GM12878 (cell line): ENCODE data around the gene ZNF641. TPM values are rescaled to one million over a fixed set of nuclear protein-coding genes. Genes with fewer than 3 reads are reported as not detected.
A peak's percentile ranks its signal among the peaks of the same experiment; 100 is the strongest.

Experiments
- ATAC-seq: fragments of 200-7000 bp; cut with Tn5 transposase; 3 replicates; pipeline ENCODE4 v1.9.1; 2020; ENCODE audit warnings: mild to moderate bottlenecking, moderate library complexity
- BruUV-seq: library from RNA; stranded (reverse); fragments of 400-500 nt; replicated peaks from 2 replicates; lab custom pipeline; 2021; lab: Mats Ljungman, UMichigan
- CTCF ChIA-PET: fragments of 300-600 bp; sonication (Branson Sonifier 250); formaldehyde crosslinking; extraction: SDS; loops from one replicate; lab custom pipeline; 2021; ENCODE audit warnings: inconsistent platforms; lab: Yijun Ruan, JAX
- POLR2A ChIA-PET: fragments of 350-600 bp; formaldehyde crosslinking; extraction: SDS; loops from one replicate; lab custom pipeline; 2021; ENCODE audit warnings: inconsistent platforms; lab: Charles Lee
- RAD21 ChIA-PET: fragments of 300-600 bp; sonication (Branson Sonifier 250); formaldehyde crosslinking; loops from one replicate; lab custom pipeline; 2023; ENCODE audit warnings: antibody characterized with exemption; ENCODE audit not compliant: unreplicated experiment; lab: Charles Lee
- SMC1A ChIA-PET: fragments of 300-600 bp; sonication (Branson Sonifier 250); formaldehyde crosslinking; loops from one replicate; lab custom pipeline; 2023; ENCODE audit not compliant: unreplicated experiment, uncharacterized antibody; lab: Charles Lee
- DNase-seq: peaks from one replicate; pipeline ENCODE4 v3.0.0-alpha.2; 2011; ENCODE audit warnings: low read depth, low spot score
- FAIRE-seq: peaks from 3 replicates; lab custom pipeline; 2011; peaks lifted over from hg19 to GRCh38; lab: Jason Lieb, UNC
- H2AFZ ChIP-seq: 2 replicates; pipeline ENCODE4 v1.6.0; 2011; ENCODE audit warnings: low read depth, low read length, control low read depth; ENCODE audit not compliant: control insufficient read depth
- H3K27ac ChIP-seq: 2 replicates; pipeline ENCODE4 v1.5.1; 2011; ENCODE audit warnings: control low read depth; ENCODE audit not compliant: control insufficient read depth, insufficient read depth
- H3K27me3 ChIP-seq, 2 experiments: replicated peaks in 1 of 2; 2 replicates each; pipeline versions ENCODE4 v1.6.0 to v1.6.1; 2011; ENCODE audit warnings: low read length in 1 of 2; ENCODE audit not compliant: control insufficient read depth in 2 of 2, insufficient read depth in 2 of 2
- H3K36me3 ChIP-seq, 2 experiments: 2 replicates each; pipeline ENCODE4 v1.5.1; 2011; ENCODE audit warnings: low read length in 1 of 2; ENCODE audit not compliant: control insufficient read depth in 2 of 2, insufficient read depth in 2 of 2
- H3K4me1 ChIP-seq: 2 replicates; pipeline ENCODE4 v1.6.1; 2011; ENCODE audit warnings: mild to moderate bottlenecking, low read length, moderate library complexity, mixed read lengths; ENCODE audit not compliant: control insufficient read depth, insufficient read depth
- H3K4me2 ChIP-seq: 2 replicates; pipeline ENCODE4 v1.6.0; 2011; ENCODE audit warnings: control low read depth; ENCODE audit not compliant: control insufficient read depth, insufficient read depth
- H3K4me3 ChIP-seq: fragments of 200-600 bp; sonication (generic); 2 replicates; pipeline ENCODE4 v1.5.1; 2016
- H3K79me2 ChIP-seq: 2 replicates; pipeline ENCODE4 v1.6.0; 2011; ENCODE audit warnings: low read length; ENCODE audit not compliant: control insufficient read depth, insufficient read depth
- H3K9ac ChIP-seq: 2 replicates; pipeline ENCODE4 v1.8.0; 2011; ENCODE audit warnings: low read length, control low read depth, mixed read lengths; ENCODE audit not compliant: control insufficient read depth, insufficient read depth
- H3K9me3 ChIP-seq: replicated peaks from 3 replicates; pipeline ENCODE4 v1.5.1; 2011; ENCODE audit warnings: mild to moderate bottlenecking, low read length; ENCODE audit not compliant: control insufficient read depth, insufficient read depth
- H4K20me1 ChIP-seq: 2 replicates; pipeline ENCODE4 v1.6.0; 2011; ENCODE audit not compliant: control insufficient read depth, insufficient read depth
- KDM1A ChIP-seq: fragments of 200-600 bp; sonication (generic); IDR thresholded peaks from 2 replicates; pipeline ENCODE4 v1.6.1; 2016; ENCODE audit warnings: borderline replicate concordance
- RAD21 ChIP-seq: IDR thresholded peaks from 2 replicates; pipeline ENCODE4 v1.6.1; 2011; ENCODE audit warnings: mild to moderate bottlenecking, low read depth, low read length, moderate library complexity; ENCODE audit not compliant: insufficient read depth
- SUPT20H ChIP-seq: IDR thresholded peaks from 2 replicates; pipeline ENCODE4 v1.6.1; 2011; ENCODE audit warnings: low read depth, mild to moderate bottlenecking, low read length, moderate library complexity, borderline replicate concordance; ENCODE audit not compliant: control insufficient read depth
- in situ Hi-C: fragments of 300-500 bp; cut with MboI; formaldehyde crosslinking; loops from 9 replicates; pipeline ENCODE4 v1.14.3; 2018; ENCODE audit warnings: mixed read lengths
- intact Hi-C: fragments of 100-400 bp; cut with micrococcal nuclease; formaldehyde crosslinking; loops from one replicate; pipeline ENCODE4 v1.14.2; 2022; ENCODE audit not compliant: unreplicated experiment
- polyA plus RNA-seq, 11 experiments: library from polyadenylated mRNA; depleted of rRNA in 4 of 11; unstranded in 6 of 11; stranded (reverse) in 5 of 11; fragments of >200 nt; fragmentation: Nextera tagmentation in 4 of 11; fragmentation: Illumina TruSeq in 1 of 11; extraction: Ambion mirVana in 4 of 11; extraction: Trizol in 1 of 11; gene quantifications; 1 replicate in 1 of 11; 2 replicates in 10 of 11; pipeline versions ENCODE4 v1.2.1 to v1.2.3, GENCODE V29; 2011 to 2016; ENCODE audit warnings: inconsistent platforms in 2 of 11, missing spikeins in 2 of 11, low read depth in 1 of 11
- total RNA-seq, 4 experiments: library from RNA; depleted of rRNA in 3 of 4; stranded (reverse); fragments of >200 nt in 3 of 4; fragmentation: Illumina TruSeq in 1 of 4; extraction: Trizol in 1 of 4; gene quantifications; 2 replicates each; pipeline versions ENCODE4 v1.2.1 to v1.2.3, GENCODE V29; 2013 to 2021
- TF ChIP-seq, protein P1 (sequence below), 3 experiments: IDR thresholded peaks in 2 of 3; conservative IDR thresholded peaks in 1 of 3; 2 replicates each; pipeline ENCODE4 v1.5.1; 2011; ENCODE audit warnings: low read depth in 3 of 3, low read length in 3 of 3, mild to moderate bottlenecking in 3 of 3, control low read depth in 2 of 3, moderate library complexity in 2 of 3, inconsistent platforms in 1 of 3, mixed read lengths in 1 of 3; ENCODE audit not compliant: control insufficient read depth in 2 of 3, insufficient read depth in 1 of 3; ENCODE audit errors: extremely low read depth in 1 of 3

The ZNF641 gene
- total and polyA plus RNA-seq, 10 of the 15 experiments (the other 5 are each of a cell fraction or from before 2014, with no cell fraction given), result 1.1 to 10.3 (median 6.3) TPM

DNA sequence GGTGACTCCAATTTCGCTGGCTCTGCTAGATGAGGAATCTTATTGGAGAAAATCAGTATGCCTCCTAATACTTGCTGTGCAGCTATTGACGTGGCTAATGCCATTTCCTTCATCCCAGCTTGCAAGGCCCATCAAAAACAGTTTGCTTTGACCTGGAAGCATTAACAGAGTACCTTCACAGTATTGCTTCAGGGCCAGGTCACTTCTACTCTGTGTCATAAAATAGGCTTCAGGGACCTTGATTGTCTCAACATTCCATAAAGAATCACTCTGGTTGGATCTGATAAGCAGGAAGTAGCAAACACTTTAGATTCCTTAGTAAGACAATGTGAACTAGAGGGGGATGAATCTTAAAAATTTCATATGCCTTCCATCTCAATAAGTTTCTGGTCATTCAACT, 26.9 kb upstream of the ZNF641 start (continued):
- TF ChIP-seq SUPT20H, result no peak

DNA sequence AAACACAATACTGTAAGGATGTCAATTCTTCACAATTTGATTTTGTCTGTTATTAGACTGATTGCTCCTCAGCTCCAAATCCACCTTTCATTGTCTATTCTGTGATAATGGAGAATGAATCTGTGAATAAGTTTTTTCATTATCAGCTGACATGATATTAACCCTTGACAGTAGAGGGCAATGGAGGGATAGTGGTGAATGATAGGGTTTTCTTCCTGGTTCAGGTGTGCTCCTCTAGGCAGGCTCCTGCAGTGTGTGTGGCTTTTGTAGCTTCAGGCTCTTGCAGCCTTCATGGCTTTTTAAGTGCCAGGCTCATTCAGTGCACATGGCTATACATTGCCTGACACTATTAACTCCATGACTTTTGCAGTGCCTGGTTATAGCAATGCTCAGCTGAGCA, 23.4 kb upstream of the ZNF641 start:
- no peak overlapping the region for H3K9ac ChIP-seq
- TF ChIP-seq, protein P1, sequence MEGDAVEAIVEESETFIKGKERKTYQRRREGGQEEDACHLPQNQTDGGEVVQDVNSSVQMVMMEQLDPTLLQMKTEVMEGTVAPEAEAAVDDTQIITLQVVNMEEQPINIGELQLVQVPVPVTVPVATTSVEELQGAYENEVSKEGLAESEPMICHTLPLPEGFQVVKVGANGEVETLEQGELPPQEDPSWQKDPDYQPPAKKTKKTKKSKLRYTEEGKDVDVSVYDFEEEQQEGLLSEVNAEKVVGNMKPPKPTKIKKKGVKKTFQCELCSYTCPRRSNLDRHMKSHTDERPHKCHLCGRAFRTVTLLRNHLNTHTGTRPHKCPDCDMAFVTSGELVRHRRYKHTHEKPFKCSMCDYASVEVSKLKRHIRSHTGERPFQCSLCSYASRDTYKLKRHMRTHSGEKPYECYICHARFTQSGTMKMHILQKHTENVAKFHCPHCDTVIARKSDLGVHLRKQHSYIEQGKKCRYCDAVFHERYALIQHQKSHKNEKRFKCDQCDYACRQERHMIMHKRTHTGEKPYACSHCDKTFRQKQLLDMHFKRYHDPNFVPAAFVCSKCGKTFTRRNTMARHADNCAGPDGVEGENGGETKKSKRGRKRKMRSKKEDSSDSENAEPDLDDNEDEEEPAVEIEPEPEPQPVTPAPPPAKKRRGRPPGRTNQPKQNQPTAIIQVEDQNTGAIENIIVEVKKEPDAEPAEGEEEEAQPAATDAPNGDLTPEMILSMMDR (IDR thresholded peaks at IDR 0.05 in 2 of 3, conservative IDR thresholded peaks at IDR 0.05 in 1 of 3; ENCODE audit: control insufficient read depth in 2 of 3, extremely low read depth in 1 of 3, insufficient read depth in 1 of 3, low read depth in 3 of 3, low read length in 3 of 3), result peak in 1 of 3 experiments; percentile 13; a peak in 1 of 6 replicates
- TF ChIP-seq KDM1A (no peak), RAD21 (peak; percentile 42; the same call in 1 of the 2 replicates)
- no peaks in the 10 kb centered on the region for H4K20me1 ChIP-seq
- FAIRE-seq (no peak), ATAC-seq (peak; percentile 34; the same call in 1 of the 3 replicates), DNase-seq (no peak)
- H3K4me1 ChIP-seq, result no peaks in the 10 kb centered on the region
- H3K27ac ChIP-seq, result no peak overlapping the region
- BruUV-seq, result no TSS peak
- intact Hi-C loops, result loop anchor here (10.0 kb wide), 1 partner anchor 241 kb away; no protein-coding TSS in a partner anchor
- ChIA-PET CTCF (interaction anchor here (1.1 to 5.6 kb wide), 2 partner anchors 168 to 245 kb away, joined by 4 to 31 read pairs; no protein-coding TSS in a partner anchor), POLR2A (no interaction called here), SMC1A (interaction anchor here (1.0 kb wide), 1 partner anchor 244 kb away, joined by 3 read pairs; no protein-coding TSS in a partner anchor), RAD21 (no interaction called here)
- no peak overlapping the region for H3K4me2 ChIP-seq
- no peaks in the 10 kb centered on the region for H3K36me3 ChIP-seq
- H3K79me2 ChIP-seq, result no peaks in the 10 kb centered on the region
- H3K27me3 ChIP-seq, result no peaks in the 10 kb centered on the region; a peak in 1 of 4 replicates
- in situ Hi-C loops, result no loop called here
- H3K4me3 ChIP-seq, result no peak overlapping the region
- no peak overlapping the region for H2AFZ ChIP-seq
- no peaks in the 10 kb centered on the region for H3K9me3 ChIP-seq
